ENCODE measurements around the gene PLSCR3. TPM values are rescaled to one million over a fixed set of nuclear protein-coding genes. Genes with fewer than 3 reads are reported as not detected.

Gene PLSCR3
- total RNA-seq, 4 donors from 2014 or later = 0.77 to 42.6 (median 17.6) TPM

DNA sequence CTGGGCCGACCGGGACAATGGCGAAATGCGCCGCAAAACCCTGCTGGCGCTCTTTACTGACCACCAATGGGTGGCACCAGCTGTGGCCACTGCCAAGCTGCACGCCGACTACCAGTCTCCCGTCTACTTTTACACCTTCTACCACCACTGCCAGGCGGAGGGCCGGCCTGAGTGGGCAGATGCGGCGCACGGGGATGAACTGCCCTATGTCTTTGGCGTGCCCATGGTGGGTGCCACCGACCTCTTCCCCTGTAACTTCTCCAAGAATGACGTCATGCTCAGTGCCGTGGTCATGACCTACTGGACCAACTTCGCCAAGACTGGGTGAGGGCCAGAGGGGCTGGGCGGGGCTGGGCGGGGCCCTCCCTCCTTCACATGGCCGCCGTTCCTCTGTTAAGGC lies 21.5 kb upstream of the PLSCR3 start:
- TF ChIP-seq, protein P1, sequence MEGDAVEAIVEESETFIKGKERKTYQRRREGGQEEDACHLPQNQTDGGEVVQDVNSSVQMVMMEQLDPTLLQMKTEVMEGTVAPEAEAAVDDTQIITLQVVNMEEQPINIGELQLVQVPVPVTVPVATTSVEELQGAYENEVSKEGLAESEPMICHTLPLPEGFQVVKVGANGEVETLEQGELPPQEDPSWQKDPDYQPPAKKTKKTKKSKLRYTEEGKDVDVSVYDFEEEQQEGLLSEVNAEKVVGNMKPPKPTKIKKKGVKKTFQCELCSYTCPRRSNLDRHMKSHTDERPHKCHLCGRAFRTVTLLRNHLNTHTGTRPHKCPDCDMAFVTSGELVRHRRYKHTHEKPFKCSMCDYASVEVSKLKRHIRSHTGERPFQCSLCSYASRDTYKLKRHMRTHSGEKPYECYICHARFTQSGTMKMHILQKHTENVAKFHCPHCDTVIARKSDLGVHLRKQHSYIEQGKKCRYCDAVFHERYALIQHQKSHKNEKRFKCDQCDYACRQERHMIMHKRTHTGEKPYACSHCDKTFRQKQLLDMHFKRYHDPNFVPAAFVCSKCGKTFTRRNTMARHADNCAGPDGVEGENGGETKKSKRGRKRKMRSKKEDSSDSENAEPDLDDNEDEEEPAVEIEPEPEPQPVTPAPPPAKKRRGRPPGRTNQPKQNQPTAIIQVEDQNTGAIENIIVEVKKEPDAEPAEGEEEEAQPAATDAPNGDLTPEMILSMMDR (IDR thresholded peaks at IDR 0.05) = no peak
- no peak for TF ChIP-seq POLR2A (IDR thresholded peaks at IDR 0.05)
- intact Hi-C loops (cut with DNase I; ENCODE audit: low total_unique reads) = no loop called here
- no peaks in the 10 kb centered on the region for H3K9me3 ChIP-seq
- no peaks in the 10 kb centered on the region for H3K4me1 ChIP-seq
- H3K36me3 ChIP-seq = no peaks in the 10 kb centered on the region
- H3K27ac ChIP-seq = no peak overlapping the region
- H3K4me3 ChIP-seq = no peak overlapping the region
- no peaks in the 10 kb centered on the region for H3K27me3 ChIP-seq
- no peak for DNase-seq

DNA sequence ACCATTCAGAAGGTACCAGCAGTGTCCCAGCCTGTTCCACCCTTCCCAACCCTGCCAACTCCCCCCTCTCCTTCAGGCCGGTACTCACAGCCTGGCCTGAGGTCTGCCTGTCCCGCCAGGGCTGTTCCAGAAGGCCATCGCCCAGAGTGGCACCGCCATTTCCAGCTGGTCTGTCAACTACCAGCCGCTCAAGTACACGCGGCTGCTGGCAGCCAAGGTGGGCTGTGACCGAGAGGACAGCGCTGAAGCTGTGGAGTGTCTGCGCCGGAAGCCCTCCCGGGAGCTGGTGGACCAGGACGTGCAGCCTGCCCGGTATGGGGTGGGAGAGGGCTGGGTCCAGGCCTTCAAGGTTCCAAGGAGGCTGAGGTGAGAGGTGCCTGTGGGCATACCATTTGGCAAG lies 20.5 kb upstream of the PLSCR3 start:
- no peaks in the 10 kb centered on the region for H3K27me3 ChIP-seq
- H3K27ac ChIP-seq = no peak overlapping the region
- H3K36me3 ChIP-seq = no peaks in the 10 kb centered on the region
- no peaks in the 10 kb centered on the region for H3K9me3 ChIP-seq
- no peak for TF ChIP-seq POLR2A (IDR thresholded peaks at IDR 0.05)
- DNase-seq = no peak
- no peaks in the 10 kb centered on the region for H3K4me1 ChIP-seq
- intact Hi-C loops (cut with DNase I; ENCODE audit: low total_unique reads) = no loop called here
- no peak overlapping the region for H3K4me3 ChIP-seq

DNA sequence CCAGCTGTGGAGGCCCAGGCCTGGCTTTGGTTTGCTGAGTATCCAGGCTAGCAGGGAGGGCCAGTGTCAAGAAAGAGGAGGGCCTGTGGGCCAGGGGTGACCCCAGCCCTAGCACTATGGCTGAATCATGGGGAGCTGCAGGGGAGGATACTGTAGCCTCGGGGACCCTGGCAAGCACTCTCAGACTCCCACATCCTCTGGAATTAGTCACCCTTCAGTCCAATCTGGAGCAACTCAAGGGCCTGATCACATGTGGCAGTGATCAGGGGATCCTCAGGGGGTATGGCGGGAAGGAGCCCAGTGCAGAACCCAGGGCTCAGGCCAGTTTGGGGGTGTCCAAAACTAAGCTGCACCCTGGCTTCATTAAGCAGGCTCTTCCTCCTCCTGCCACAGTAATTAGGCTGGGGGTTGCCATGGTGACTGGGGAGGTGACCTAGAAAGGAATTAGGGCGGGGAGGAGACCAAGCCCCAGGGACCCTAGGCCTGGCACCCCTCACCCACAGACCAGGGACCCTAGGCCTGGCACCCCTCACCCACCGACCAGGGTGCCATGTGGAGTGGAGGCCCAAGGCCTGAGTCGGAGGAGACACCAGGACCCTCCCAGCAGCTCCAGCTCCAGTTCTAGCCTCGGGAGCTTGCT lies 19.1 kb upstream of the PLSCR3 start:
- no peaks in the 10 kb centered on the region for H3K4me1 ChIP-seq

DNA sequence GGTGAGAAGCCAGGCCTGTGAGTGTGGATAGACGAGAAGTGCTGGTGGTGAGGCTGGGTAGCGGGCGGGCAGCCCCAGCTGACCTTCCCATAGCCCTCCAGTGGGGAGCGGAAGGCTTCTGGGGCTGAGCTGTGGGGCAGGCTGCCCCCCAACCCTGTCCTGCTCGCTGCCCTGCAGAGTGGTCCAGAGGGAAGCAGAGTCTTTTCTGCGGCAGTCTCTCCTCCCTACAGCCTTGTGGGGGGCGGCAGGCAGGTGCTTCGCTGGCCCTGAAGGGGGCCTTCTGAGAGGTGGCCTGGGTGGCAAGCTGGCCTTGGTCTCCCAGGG lies 17.1 kb upstream of the PLSCR3 start:
- H3K4me1 ChIP-seq = no peaks in the 10 kb centered on the region
- intact Hi-C loops (cut with DNase I; ENCODE audit: low total_unique reads) = no loop called here
- TF ChIP-seq, protein P1 (IDR thresholded peaks at IDR 0.05) = no peak
- no peaks in the 10 kb centered on the region for H3K27me3 ChIP-seq
- no peak overlapping the region for H3K4me3 ChIP-seq
- DNase-seq = no peak
- H3K27ac ChIP-seq = no peak overlapping the region
- H3K36me3 ChIP-seq = no peaks in the 10 kb centered on the region
- H3K9me3 ChIP-seq = no peaks in the 10 kb centered on the region

More for the DNA sequence above, 19.1 kb upstream of the PLSCR3 start:
- Histone ChIP-seq H3K4me3 (no peak overlapping the region), H3K9me3 (no peaks in the 10 kb centered on the region), H3K27ac (no peak overlapping the region), H3K36me3 (no peaks in the 10 kb centered on the region), H3K27me3 (no peaks in the 10 kb centered on the region)
- DNase-seq = no peak
- intact Hi-C loops (cut with DNase I; ENCODE audit: low total_unique reads) = no loop called here
- TF ChIP-seq POLR2A (IDR thresholded peaks at IDR 0.05) = no peak
- TF ChIP-seq, protein P1 (IDR thresholded peaks at IDR 0.05) = no peak

DNA sequence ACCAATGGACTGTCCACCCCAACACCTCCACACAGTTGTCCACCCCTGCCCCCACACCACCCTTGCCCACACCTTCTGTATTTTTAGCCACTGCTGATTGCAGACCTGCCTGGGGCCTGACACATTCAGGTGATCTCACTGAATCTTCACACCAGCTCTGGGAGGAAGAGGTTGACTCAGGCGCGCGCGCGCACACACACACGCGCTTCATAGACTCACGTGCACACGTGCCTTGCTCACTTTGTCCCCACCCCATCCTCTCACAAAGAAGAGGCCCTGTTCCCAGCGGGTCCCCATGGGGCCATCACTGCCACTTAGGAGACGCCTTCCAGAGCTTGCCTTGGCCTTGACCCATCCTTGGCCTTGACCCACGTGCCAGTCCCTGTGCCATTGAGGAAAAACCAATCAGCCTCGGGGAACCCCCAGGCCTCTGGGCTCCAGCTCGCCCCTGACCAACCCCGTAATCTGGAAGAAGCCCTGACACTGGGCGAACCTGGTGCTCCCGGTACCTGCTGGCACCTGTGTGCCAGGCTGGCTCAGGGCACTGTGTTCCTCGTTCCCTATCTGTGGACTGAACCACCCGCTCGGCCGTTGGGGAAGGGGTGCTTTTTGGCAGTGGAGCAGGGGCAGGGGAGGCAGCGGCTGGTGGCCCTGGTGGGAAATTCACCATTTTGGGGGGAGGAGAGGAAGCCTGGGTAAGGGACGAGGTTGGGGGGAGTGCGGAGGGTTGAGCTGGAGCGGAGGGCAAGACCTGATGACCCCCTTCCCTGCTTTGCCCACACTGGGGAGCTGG lies 16.5 kb upstream of the PLSCR3 start:
- TF ChIP-seq, protein P1 (IDR thresholded peaks at IDR 0.05) = no peak
- no peak for TF ChIP-seq POLR2A (IDR thresholded peaks at IDR 0.05)
- no peak for DNase-seq
- Histone ChIP-seq H3K4me3 (no peak overlapping the region), H3K4me1 (no peaks in the 10 kb centered on the region), H3K27me3 (no peaks in the 10 kb centered on the region), H3K36me3 (no peaks in the 10 kb centered on the region), H3K9me3 (no peaks in the 10 kb centered on the region), H3K27ac (no peak overlapping the region)
- intact Hi-C loops (cut with DNase I; ENCODE audit: low total_unique reads) = no loop called here

Data from uterus (tissue), 4 donors.